Measurements from ENCODE around the gene BICD1.
A peak's percentile ranks its signal among the peaks of the same experiment; 100 is the strongest.

BICD1 gene

GRCh38 chr12:32360956-32361355, 254.3 kb downstream of the BICD1 start:
- no peak for DNase-seq

DNA sequence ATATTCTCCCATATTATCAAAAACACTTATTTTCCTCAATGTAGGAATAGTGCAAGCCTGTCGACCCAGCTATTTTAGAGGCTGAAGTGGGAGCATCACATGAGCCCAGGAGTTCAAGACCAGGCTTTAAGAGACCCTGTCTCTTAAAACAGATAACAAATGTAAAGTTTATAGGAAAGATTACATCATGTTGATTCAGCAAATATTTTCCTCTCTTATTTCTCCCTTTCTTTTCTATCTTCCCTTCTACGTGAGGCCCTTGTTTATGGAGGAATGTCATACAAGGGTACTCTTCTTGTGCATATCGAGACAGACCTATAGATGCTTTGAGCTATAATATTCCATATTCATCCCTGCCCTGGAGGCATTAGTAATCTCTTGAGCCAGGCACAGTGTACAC, 256.2 kb downstream of the BICD1 start:
- no peak for DNase-seq

- DNase-seq, result peak; percentile 56
Measured at GRCh38 chr12:32365473-32366064, 258.9 kb downstream of the BICD1 start.

DNA sequence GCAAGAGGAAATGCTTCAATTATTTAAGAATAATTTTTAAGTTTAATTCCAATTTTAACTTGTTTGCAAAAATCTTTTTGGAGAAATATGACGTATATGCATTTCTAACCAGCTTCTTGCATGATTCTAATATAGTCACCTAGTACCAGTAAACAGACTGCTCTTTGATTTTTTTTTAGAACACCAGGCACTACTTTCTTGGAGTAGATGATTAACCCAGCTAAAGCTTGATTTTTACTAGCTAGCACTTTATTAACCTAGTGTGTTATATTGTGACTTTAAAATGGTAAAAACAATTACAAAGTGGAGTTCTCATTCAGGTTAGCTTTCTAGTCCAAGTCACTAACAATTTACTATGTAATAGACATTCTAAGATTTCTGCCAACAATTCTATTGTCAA, 260.1 kb downstream of the BICD1 start:
- no peak for DNase-seq

- no peak for DNase-seq
Measured at GRCh38 chr12:32367381-32367780, 260.7 kb downstream of the BICD1 start.

GRCh38 chr12:32369202-32369601, 262.6 kb downstream of the BICD1 start:
- DNase-seq, result no peak

DNA sequence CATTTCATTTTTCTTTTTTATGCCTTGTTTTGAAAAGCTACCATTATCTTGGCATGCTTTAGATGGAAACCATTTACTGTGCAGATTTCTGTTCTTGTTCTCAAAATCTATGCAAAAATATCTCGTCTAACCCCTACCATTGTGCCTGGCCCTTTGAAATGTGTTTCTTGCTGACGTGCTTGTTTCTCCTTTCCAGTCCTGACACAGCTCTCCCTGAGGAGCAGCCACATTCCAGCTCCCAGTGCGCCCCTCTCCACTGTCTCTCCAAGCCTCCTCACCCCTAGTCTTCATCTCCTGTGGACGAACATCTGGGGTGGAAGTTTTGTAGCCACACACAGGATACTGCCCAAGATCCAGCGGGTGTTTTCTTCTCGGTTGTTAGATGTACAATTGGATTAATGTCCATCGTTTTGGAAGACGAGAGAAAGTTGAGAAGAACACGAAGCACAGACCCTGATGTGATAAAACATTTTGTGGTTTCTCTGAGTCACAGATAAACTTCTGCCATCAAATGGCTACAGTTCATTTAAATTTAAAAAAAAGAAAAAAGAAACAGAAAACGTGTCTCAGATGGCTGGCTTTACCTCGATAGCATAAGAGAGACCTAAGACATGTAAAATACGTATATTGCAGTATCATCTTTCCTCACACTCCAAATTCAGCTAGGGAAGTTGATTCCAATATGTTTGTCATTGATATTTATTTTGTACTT, 270.9 kb downstream of the BICD1 start:
- DNase-seq, result no peak

DNA sequence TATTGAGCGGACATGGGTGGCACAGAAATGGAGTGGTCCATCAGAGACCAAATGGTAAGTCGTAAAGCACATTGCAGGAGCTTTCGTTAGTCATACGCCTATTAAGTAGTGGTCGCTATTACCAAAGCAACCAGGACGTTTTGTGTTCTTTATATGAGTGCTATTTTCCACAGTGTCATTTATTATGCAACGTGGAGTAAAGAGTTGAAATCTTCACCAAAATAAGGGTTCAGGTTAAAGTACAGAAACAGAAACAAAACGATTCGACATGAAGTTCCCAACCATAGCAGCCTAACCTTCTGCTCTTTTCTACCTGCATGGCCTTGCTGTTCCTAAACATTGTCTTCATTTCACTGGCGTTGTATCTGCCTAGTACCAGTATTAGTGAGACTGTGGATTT, 272.6 kb downstream of the BICD1 start:
- no peak for DNase-seq

GRCh38 chr12:32379667-32380066, 273.0 kb downstream of the BICD1 start:
- DNase-seq, result no peak

GRCh38 chr12:32382226-32382625, 275.6 kb downstream of the BICD1 start:
- DNase-seq, result no peak

- peak; percentile 27 for DNase-seq
Measured at GRCh38 chr12:32390572-32391219, 284.0 kb downstream of the BICD1 start.

DNA sequence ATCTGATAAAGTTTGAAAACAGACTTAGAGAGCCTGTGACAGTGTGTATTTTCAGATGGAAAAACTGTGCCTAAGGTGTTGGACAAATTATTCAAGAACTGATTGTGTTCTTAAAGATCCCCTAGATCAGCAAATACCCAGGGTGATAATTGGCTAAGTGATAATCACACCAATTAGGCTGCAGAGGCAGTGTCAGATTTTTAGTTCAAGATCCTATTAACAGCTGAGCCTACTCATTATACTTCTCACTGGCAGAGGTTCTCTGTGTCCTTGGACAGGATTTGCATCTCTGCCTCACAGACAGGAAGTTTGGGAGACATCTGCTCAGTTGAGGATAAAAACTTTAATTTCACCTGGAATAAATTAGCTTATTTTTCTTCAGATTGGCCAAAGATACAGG, 288.4 kb downstream of the BICD1 start:
- no peak for DNase-seq

DNA sequence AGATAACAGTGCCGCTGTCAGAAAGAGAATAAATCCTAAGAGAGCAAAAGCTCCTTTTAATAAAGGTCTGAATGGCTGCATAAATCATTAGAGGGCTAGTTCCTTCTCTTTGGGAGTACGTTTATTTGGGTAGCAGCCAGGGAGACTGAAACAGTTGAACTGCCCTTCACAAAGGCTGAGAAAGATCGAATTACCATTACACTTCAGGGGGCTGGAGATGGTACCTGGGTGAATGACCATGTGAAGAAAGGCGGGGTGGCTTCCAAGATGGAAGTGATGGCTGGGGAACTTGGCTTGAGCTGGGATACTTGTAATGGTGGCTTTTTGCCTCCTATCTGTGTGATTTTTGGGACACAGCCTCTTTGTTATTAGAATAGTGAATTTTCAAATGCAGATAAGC, 291.0 kb downstream of the BICD1 start:
- no peak for DNase-seq

DNA sequence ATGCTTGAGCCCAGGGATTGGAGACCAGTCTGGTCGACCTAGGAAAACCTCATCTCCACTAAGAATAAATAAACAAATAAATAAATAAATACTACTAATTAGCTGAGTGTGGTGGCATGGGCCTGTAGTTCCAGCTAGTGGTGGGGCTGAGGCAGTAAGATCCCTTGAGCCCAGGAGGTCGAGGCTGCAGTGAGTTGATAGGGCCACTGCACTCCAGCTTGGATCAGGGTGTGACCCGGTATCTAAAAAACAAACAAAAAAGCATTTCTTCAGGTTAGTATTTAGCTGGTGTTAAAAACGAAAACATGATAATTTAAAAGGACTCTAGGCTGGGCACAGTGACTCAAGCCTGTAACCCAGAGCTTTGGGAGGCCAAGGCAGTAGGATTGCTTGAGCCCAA, 291.5 kb downstream of the BICD1 start:
- no peak for DNase-seq

DNA sequence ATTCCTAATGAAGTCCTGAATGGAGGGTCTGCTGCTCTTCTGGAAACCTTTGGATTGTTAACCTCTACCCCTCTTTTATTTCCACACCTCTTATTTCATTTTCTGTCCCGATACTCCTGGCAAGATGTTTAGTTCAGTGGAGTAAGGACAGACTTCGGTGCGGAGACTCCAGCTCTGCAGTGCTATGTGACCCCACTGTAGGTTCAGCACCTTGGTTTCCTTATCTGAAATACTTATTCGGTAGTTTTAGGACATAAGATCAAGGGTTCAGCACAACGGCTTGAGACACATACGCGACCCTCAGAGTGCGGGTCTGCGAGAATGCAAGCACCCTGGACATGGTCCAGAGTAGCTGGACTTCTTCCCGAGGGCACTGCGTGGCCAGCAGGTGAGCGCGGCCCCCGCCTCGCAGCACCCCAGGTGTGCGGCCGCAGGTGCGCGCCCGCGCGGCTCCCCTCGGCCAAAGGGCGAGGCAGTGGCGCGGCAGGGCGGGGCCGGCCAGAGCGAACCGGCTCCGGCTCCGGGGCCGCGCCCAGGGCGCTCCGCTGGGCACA, 292.2 kb downstream of the BICD1 start:
- no peak for DNase-seq

GRCh38 chr12:32399370-32400113, 292.9 kb downstream of the BICD1 start, which contains the start of gene FGD4:
Gene FGD4 (plus strand): TSS chr12:32399558.
- DNase-seq, result peak; percentile 57

DNA sequence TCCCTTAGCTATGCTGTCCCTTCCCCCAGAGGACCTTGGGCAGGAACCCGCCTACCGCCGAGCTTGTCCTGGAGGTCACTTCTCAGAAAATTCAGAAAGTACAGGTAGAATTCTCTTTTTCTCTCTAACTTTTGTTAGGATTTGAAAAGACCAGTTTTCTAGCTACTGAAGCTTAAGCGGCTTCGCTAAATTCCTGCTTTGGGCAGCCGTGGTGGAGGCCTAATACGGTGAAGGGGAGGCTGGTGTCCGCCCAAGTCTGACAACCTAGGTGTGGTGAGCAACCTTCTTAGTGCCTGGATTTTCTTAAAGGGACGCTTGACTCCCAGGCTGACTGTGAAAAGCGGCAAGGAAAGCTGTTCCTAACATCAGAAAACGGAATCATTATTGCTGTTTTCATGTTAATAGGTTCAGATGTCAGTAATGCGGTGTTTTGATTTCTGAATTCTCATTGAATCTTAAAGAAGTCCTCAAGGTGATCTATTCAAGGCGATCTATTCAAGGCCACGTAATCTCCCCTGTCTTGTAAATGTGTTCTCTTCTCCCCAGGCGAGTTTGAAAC, 293.5 kb downstream of the BICD1 start:
- no peak for DNase-seq

DNA sequence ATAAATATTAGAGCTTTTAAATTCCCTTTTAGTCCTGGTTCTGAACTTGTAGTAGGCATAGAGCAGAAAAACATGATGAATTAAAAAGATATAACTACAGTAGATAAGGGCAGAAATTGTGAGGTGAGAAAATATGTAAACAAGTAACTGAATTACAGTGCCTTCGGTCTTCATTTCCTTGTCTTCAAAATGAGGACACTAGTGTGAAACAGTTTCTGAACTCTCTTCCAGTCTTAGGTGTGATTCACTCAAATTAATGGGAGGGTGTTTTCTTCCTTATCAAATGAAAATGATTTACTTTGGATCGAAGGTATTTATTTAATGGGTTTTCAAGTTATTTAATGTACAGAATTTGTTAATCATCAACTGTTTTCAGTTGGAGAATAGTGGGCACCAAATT, 294.2 kb downstream of the BICD1 start:
- DNase-seq, result no peak

- no peak for DNase-seq
Measured at GRCh38 chr12:32402170-32402569, 295.5 kb downstream of the BICD1 start.

DNA sequence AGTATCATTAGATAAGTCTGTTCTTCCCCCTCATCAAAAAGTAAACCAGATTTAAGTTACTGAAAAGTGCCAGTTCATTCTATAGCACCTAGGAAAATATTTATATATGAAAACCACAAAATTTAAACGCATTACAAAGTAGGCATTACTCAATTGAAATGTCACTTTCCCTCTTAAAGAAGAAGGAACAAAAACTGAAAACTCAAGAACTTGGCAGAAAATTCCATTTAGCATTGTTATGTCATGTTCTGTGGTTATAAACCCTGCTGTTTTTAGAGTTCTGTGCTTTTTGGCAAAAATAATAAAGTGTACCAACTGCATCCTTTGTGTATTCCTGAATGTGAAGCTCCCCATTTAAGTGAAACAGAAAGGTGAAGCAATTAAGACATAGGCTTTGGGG, 296.3 kb downstream of the BICD1 start:
- no peak for DNase-seq

GRCh38 chr12:32407795-32408194, 301.1 kb downstream of the BICD1 start:
- DNase-seq, result no peak

- no peak for DNase-seq
Measured at GRCh38 chr12:32413412-32413811, 306.8 kb downstream of the BICD1 start.

GRCh38 chr12:32418221-32418620, 311.6 kb downstream of the BICD1 start:
- DNase-seq, result no peak
